Kidney (tissue), 14 donors: ENCODE data around the gene PCDHGB3. TPM values are rescaled to one million over a fixed set of nuclear protein-coding genes. Genes with fewer than 3 reads are reported as not detected.
"Not testable (repeated sequence)": the region's sequence is repeated elsewhere in the genome, so short reads cannot be mapped to it uniquely, and the experiment has no call there.

Experiments
- DNase-seq, 5 donors: peaks; one replicate each; pipeline ENCODE4 v3.0.0-alpha.2; 2013 to 2020
- FAIRE-seq: peaks from 2 replicates; lab custom pipeline; 2012; peaks lifted over from hg19 to GRCh38; lab: Jason Lieb, UNC
- H3K27ac ChIP-seq, 2 donors: one replicate each; pipeline ENCODE4 v1.7.0; 2013; ENCODE audit warnings: low read depth in 2 of 2, low read length in 2 of 2, inconsistent platforms in 1 of 2
- H3K27me3 ChIP-seq: one replicate; pipeline ENCODE4 v1.7.1; 2013; ENCODE audit warnings: low read length, inconsistent platforms; ENCODE audit not compliant: control insufficient read depth, insufficient read depth
- H3K36me3 ChIP-seq, 3 donors: one replicate each; pipeline versions ENCODE4 v1.7.0 to v1.7.1; 2013; ENCODE audit warnings: low read length in 3 of 3, control low read depth in 1 of 3, inconsistent platforms in 1 of 3; ENCODE audit not compliant: insufficient read depth in 3 of 3, control insufficient read depth in 2 of 3
- H3K4me1 ChIP-seq, 3 donors: one replicate each; pipeline versions ENCODE4 v1.7.0 to v1.7.1; 2013; ENCODE audit warnings: low read length in 3 of 3, inconsistent platforms in 1 of 3, low read depth in 1 of 3; ENCODE audit not compliant: control insufficient read depth in 2 of 3, insufficient read depth in 2 of 3
- H3K4me3 ChIP-seq, 3 donors: one replicate each; pipeline versions ENCODE4 v1.7.0 to v1.8.1; 2013; ENCODE audit warnings: low read length in 3 of 3, control low read depth in 1 of 3, inconsistent platforms in 1 of 3
- H3K9ac ChIP-seq, 3 donors: one replicate each; pipeline versions ENCODE4 v1.7.0 to v1.7.1; 2013; ENCODE audit warnings: low read length in 3 of 3, control low read depth in 1 of 3, inconsistent platforms in 1 of 3
- H3K9me3 ChIP-seq, 3 donors: one replicate each; pipeline versions ENCODE4 v1.7.0 to v1.7.1; 2013; ENCODE audit warnings: low read length in 3 of 3, control low read depth in 1 of 3, inconsistent platforms in 1 of 3; ENCODE audit not compliant: control insufficient read depth in 2 of 3, insufficient read depth in 1 of 3
- intact Hi-C: fragments of 100-400 bp; cut with DNase I; formaldehyde crosslinking; loops from one replicate; pipeline ENCODE4 v1.11.1; 2022
- polyA plus RNA-seq: library from polyadenylated mRNA; stranded (reverse); fragments of 350-450 nt; fragmentation: Illumina TruSeq; extraction: RNeasy Lipid Tissue Mini Kit (QIAGEN cat#74804); gene quantifications from one replicate; pipeline ENCODE4 v1.2.3, GENCODE V29; 2014; ENCODE audit warnings: low read depth, low replicate concordance; ENCODE audit not compliant: insufficient read depth
- total RNA-seq: library from RNA; stranded (reverse); fragmentation: NEBNext Ultra II Directional; extraction: Animal tissue kit (Norgen Biotek cat#: 25700); gene quantifications from one replicate; pipeline ENCODE4 v1.2.1, GENCODE V29; 2021
- TF ChIP-seq, protein P1 (sequence below): IDR thresholded peaks from 3 replicates; pipeline ENCODE4 v1.5.1; 2012; ENCODE audit warnings: mild to moderate bottlenecking, moderate library complexity, borderline replicate concordance; ENCODE audit not compliant: insufficient read depth; ENCODE audit errors: extremely low read depth
- donor health status: control.
- donor health status: control.
- donor health status: control.
- donor health status: control.
- donor health status: control.
- donor health status: DM: yes; HTN: yes; CAD: no.
- donor health status: Normal renal cell carcinoma (clear cell type).

Gene PCDHGB3
- total and polyA plus RNA-seq, 2 donors from 2014 or later = 0.15 to 4.4 TPM

DNA sequence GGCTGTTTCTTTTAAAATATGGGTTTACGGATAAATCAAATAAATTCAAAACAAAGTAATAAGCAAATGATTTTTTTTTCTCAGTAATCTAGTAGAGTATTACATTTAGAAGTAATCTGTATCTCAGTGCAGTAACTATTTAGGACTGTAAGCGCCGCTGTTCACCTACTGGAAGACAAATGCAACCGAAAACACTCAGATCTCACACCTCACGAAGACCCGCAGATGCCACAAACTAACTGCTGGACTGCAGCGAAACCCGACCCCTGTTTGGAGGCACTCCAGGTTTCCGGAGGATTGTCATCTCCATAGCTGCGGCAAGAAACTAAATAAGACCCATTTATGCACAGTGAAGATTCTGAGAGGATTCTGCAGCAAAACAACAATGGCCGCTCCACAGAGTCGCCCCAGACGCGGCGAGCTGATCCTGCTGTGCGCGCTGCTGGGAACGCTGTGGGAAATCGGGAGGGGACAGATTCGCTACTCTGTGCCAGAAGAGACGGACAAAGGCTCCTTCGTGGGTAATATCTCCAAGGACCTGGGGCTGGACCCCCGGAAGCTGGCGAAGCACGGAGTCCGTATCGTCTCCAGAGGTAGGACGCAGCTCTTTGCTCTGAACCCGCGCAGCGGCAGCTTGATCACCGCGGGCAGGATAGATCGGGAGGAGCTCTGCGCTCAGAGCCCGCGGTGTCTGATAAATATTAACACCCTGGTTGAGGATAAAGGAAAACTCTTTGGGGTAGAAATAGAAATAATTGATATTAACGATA, 22.6 kb downstream of the PCDHGB3 start, which contains the start of gene PCDHGA8:
TSS of gene PCDHGA8 (plus strand) at position 205 of the 770 bp plus-strand sequence. CDS start at position 386, 181 bp downstream.
- TF ChIP-seq, protein P1, sequence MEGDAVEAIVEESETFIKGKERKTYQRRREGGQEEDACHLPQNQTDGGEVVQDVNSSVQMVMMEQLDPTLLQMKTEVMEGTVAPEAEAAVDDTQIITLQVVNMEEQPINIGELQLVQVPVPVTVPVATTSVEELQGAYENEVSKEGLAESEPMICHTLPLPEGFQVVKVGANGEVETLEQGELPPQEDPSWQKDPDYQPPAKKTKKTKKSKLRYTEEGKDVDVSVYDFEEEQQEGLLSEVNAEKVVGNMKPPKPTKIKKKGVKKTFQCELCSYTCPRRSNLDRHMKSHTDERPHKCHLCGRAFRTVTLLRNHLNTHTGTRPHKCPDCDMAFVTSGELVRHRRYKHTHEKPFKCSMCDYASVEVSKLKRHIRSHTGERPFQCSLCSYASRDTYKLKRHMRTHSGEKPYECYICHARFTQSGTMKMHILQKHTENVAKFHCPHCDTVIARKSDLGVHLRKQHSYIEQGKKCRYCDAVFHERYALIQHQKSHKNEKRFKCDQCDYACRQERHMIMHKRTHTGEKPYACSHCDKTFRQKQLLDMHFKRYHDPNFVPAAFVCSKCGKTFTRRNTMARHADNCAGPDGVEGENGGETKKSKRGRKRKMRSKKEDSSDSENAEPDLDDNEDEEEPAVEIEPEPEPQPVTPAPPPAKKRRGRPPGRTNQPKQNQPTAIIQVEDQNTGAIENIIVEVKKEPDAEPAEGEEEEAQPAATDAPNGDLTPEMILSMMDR = no peak
- no peak within 1 kb of the TSS for H3K9ac ChIP-seq
- H3K4me1 ChIP-seq = no peaks in the 10 kb centered on the region
- no peaks in the 10 kb centered on the region for H3K27me3 ChIP-seq
- DNase-seq = no peak
- H3K27ac ChIP-seq = no peak within 1 kb of the TSS
- H3K4me3 ChIP-seq = no peak within 1 kb of the TSS
- intact Hi-C loops = no loop called here
- H3K36me3 ChIP-seq = no peaks in the 10 kb centered on the region
- FAIRE-seq = no peak
- H3K9me3 ChIP-seq = peaks cover 4 to 68% (median 11%) of the 10 kb centered on the region in 3 donors

DNA sequence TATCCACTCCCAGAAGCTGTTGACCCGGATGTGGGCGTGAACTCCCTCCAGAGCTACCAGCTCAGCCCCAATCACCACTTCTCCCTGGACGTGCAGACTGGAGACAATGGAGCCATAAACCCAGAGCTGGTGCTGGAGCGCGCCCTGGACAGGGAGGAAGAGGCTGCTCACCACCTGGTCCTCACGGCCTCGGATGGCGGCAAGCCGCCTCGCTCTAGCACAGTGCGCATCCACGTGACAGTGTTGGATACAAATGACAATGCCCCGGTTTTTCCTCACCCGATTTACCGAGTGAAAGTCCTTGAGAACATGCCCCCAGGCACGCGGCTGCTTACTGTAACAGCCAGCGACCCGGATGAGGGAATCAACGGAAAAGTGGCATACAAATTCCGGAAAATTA, 23.2 kb downstream of the PCDHGB3 start:
- Histone ChIP-seq H3K4me3 (no peak overlapping the region), H3K9ac (no peak overlapping the region), H3K4me1 (no peaks in the 10 kb centered on the region), H3K36me3 (no peaks in the 10 kb centered on the region), H3K9me3 (peaks cover 4 to 67% (median 10%) of the 10 kb centered on the region in 3 donors), H3K27ac (no peak overlapping the region), H3K27me3 (no peaks in the 10 kb centered on the region)
- TF ChIP-seq, protein P1 = no peak
- intact Hi-C loops = no loop called here
- FAIRE-seq = no peak
- DNase-seq = no peak

DNA sequence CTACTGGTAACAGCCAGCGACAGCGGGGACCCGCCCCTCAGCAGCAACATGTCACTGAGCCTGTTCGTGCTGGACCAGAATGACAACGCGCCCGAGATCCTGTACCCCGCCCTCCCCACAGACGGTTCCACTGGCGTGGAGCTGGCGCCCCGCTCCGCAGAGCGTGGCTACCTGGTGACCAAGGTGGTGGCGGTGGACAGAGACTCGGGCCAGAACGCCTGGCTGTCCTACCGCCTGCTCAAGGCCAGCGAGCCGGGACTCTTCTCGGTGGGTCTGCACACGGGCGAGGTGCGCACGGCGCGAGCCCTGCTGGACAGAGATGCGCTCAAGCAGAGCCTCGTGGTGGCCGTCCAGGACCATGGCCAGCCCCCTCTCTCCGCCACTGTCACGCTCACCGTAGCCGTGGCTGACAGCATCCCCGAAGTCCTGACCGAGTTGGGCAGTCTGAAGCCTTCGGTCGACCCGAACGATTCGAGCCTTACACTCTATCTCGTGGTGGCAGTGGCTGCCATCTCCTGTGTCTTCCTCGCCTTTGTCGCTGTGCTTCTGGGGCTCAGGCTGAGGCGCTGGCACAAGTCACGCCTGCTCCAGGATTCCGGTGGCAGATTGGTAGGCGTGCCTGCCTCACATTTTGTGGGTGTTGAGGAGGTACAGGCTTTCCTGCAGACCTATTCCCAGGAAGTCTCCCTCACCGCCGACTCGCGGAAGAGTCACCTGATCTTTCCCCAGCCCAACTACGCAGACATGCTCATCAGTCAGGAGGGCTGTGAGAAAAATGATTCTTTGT, 24.6 kb downstream of the PCDHGB3 start:
- intact Hi-C loops, H3K36me3 ChIP-seq, H3K27me3 ChIP-seq, H3K9ac ChIP-seq, DNase-seq, H3K4me1 ChIP-seq, H3K27ac ChIP-seq, FAIRE-seq, H3K4me3 ChIP-seq: not testable (repeated sequence)
- peaks cover 2 to 67% (median 13%) of the 10 kb centered on the region in 3 donors for H3K9me3 ChIP-seq
